Liver (tissue), 9 donors: ENCODE measurements around the gene TMEM51. TPM values are rescaled to one million over a fixed set of nuclear protein-coding genes. Genes with fewer than 3 reads are reported as not detected.

Experiments
- DNase-seq: peaks from one replicate; pipeline ENCODE4 v3.0.0-alpha.2; 2017; ENCODE audit warnings: low spot score
- H3K27ac ChIP-seq, 2 donors: one replicate each; pipeline ENCODE4 v1.7.0; 2013; ENCODE audit warnings: inconsistent platforms in 2 of 2, low read length in 2 of 2, control low read depth in 1 of 2, low read depth in 1 of 2, mild to moderate bottlenecking in 1 of 2
- H3K27me3 ChIP-seq, 4 donors: one replicate each; pipeline versions ENCODE4 v1.6.1 to v1.7.0; 2013; ENCODE audit warnings: low read length in 3 of 4, inconsistent platforms in 1 of 4, mild to moderate bottlenecking in 1 of 4, moderate library complexity in 1 of 4; ENCODE audit not compliant: control insufficient read depth in 4 of 4, insufficient read depth in 4 of 4
- H3K36me3 ChIP-seq, 4 donors: one replicate each; pipeline versions ENCODE4 v1.6.1 to v1.7.0; 2013; ENCODE audit warnings: low read length in 3 of 4, mild to moderate bottlenecking in 3 of 4, low read depth in 1 of 4, moderate library complexity in 1 of 4; ENCODE audit not compliant: control insufficient read depth in 4 of 4, insufficient read depth in 3 of 4
- H3K4me1 ChIP-seq, 4 donors: one replicate each; pipeline versions ENCODE4 v1.6.1 to v1.7.0; 2013; ENCODE audit warnings: low read length in 3 of 4, mild to moderate bottlenecking in 3 of 4, moderate library complexity in 1 of 4; ENCODE audit not compliant: control insufficient read depth in 4 of 4, insufficient read depth in 4 of 4
- H3K4me3 ChIP-seq, 3 donors: one replicate each; pipeline versions ENCODE4 v1.6.1 to v1.7.0; 2013; ENCODE audit warnings: low read length in 3 of 3, control low read depth in 1 of 3, low read depth in 1 of 3, mild to moderate bottlenecking in 1 of 3
- H3K9ac ChIP-seq, 2 donors: one replicate each; pipeline ENCODE4 v1.7.0; 2013; ENCODE audit warnings: low read length in 2 of 2, mild to moderate bottlenecking in 2 of 2, moderate library complexity in 2 of 2, control low read depth in 1 of 2, low read depth in 1 of 2
- H3K9me3 ChIP-seq, 4 donors: one replicate each; pipeline versions ENCODE4 v1.6.1 to v1.7.0; 2013; ENCODE audit warnings: low read length in 3 of 4; ENCODE audit not compliant: control insufficient read depth in 4 of 4
- ATF3 ChIP-seq: IDR thresholded peaks from 2 replicates; pipeline ENCODE4 v1.6.1; 2016; ENCODE audit warnings: antibody characterized with exemption
- EGR1 ChIP-seq, 2 donors: IDR thresholded peaks; 2 replicates each; pipeline ENCODE4 v1.6.1; 2016 to 2018; ENCODE audit warnings: antibody characterized with exemption in 2 of 2, low read depth in 2 of 2
- FOXA1 ChIP-seq: IDR thresholded peaks from 2 replicates; pipeline ENCODE4 v1.6.1; 2016; ENCODE audit warnings: antibody characterized with exemption
- FOXA2 ChIP-seq: IDR thresholded peaks from 2 replicates; pipeline ENCODE4 v1.6.1; 2016; ENCODE audit warnings: antibody characterized with exemption
- GABPA ChIP-seq, 2 donors: IDR thresholded peaks in 1 of 2; conservative IDR thresholded peaks in 1 of 2; 2 replicates each; pipeline ENCODE4 v1.6.1; 2016; ENCODE audit warnings: antibody characterized with exemption in 2 of 2, mild to moderate bottlenecking in 1 of 2, moderate library complexity in 1 of 2
- HNF4A ChIP-seq, 2 donors: conservative IDR thresholded peaks; 2 replicates each; pipeline ENCODE4 v1.6.1; 2016; ENCODE audit warnings: antibody characterized with exemption in 2 of 2, mild to moderate bottlenecking in 2 of 2
- HNF4G ChIP-seq: IDR thresholded peaks from 2 replicates; pipeline ENCODE4 v1.6.1; 2016; ENCODE audit warnings: antibody characterized with exemption
- JUND ChIP-seq, 2 donors: IDR thresholded peaks; 2 replicates each; pipeline ENCODE4 v1.6.1; 2016; ENCODE audit warnings: antibody characterized with exemption in 2 of 2
- NR2F2 ChIP-seq: IDR thresholded peaks from 2 replicates; pipeline ENCODE4 v1.6.1; 2016; ENCODE audit warnings: antibody characterized with exemption
- RAD21 ChIP-seq, 2 donors: IDR thresholded peaks; 2 replicates each; pipeline ENCODE4 v1.6.1; 2016; ENCODE audit warnings: antibody characterized with exemption in 2 of 2, mild to moderate bottlenecking in 2 of 2
- REST ChIP-seq: IDR thresholded peaks from 2 replicates; pipeline ENCODE4 v1.6.1; 2016; ENCODE audit warnings: antibody characterized with exemption, mild to moderate bottlenecking
- RXRA ChIP-seq, 2 donors: IDR thresholded peaks; 2 replicates each; pipeline ENCODE4 v1.6.1; 2017 to 2018; ENCODE audit warnings: antibody characterized with exemption in 2 of 2, mild to moderate bottlenecking in 1 of 2
- SP1 ChIP-seq: IDR thresholded peaks from 2 replicates; pipeline ENCODE4 v1.6.1; 2018; ENCODE audit warnings: antibody characterized with exemption, mild to moderate bottlenecking
- TAF1 ChIP-seq: conservative IDR thresholded peaks from 2 replicates; pipeline ENCODE4 v1.6.1; 2016; ENCODE audit warnings: antibody characterized with exemption, mild to moderate bottlenecking
- YY1 ChIP-seq: IDR thresholded peaks from 2 replicates; pipeline ENCODE4 v1.6.1; 2016; ENCODE audit warnings: antibody characterized with exemption, mild to moderate bottlenecking
- ZBTB33 ChIP-seq: IDR thresholded peaks from 2 replicates; pipeline ENCODE4 v1.6.1; 2016; ENCODE audit warnings: antibody characterized with exemption
- WGBS: extraction: QIAGEN DNeasy Blood & Tissue Kit; methylation state at CpG from one replicate; pipeline ENCODE4 v1.1.7; 2013; 5-methylcytosine and 5-hydroxymethylcytosine counted together
- polyA plus RNA-seq, 2 donors: library from polyadenylated mRNA; stranded (reverse) in 1 of 2; unstranded in 1 of 2; fragments of 200-250 nt in 1 of 2; fragments of >200 nt in 1 of 2; fragmentation: Nextera tagmentation in 1 of 2; extraction: Ambion mirVana in 1 of 2; gene quantifications; one replicate each; pipeline versions ENCODE4 v1.2.1 to v1.2.3, GENCODE V29; 2013 to 2015
- total RNA-seq, 2 donors: library from RNA; depleted of rRNA; stranded (reverse); fragments of >200 nt; gene quantifications; one replicate each; pipeline ENCODE4 v1.2.3, GENCODE V29; 2014
- TF ChIP-seq, protein P1 (sequence below): fragments of 150-350 bp; IDR thresholded peaks from 2 replicates; pipeline ENCODE4 v1.5.1; 2017; ENCODE audit warnings: improper control_type of control experiment, low read depth, low read length; ENCODE audit not compliant: missing input control
- TF ChIP-seq, protein P2 (sequence below): IDR thresholded peaks from 2 replicates; pipeline ENCODE4 v1.6.1; 2016; ENCODE audit warnings: antibody characterized with exemption
- donor health status: healthy.
- donor health status: healthy.
- donor health status: healthy.
- donor health status: healthy.
- donor health status: healthy.

TMEM51 gene
- total and polyA plus RNA-seq, 4 donors = 1.3 to 2.7 (median 1.9) TPM

DNA sequence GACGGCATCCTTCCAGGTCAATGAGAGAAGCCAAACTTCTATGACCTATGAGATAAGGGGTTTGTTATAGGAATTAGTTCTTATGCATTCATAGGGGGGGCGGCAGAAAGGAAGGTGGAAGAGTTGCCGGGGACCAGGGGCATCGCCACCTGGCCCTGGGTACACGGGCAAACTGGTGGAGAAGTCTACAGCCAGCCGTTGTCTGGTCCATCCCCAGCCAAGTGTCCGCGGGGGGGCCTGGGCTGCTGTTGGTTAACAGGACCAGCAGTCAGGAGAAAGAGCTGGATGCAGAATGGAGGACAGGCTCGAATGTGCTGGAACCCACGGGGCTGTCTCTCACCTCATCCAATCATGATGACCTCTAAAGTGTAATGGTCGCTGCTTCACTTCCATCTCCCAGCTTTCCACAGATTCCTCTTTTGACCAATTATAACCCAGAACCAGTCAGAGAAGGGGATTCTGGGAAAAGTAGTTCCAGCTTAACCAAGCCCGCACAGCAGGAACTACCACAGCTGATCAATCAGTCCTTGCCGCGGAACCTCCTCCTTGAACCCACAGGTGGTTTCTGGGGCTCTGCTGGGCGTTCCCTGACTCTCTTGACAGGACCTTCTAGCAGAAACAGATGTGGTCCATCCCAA lies 17.8 kb downstream of the TMEM51 start:
- TF ChIP-seq, protein P1, sequence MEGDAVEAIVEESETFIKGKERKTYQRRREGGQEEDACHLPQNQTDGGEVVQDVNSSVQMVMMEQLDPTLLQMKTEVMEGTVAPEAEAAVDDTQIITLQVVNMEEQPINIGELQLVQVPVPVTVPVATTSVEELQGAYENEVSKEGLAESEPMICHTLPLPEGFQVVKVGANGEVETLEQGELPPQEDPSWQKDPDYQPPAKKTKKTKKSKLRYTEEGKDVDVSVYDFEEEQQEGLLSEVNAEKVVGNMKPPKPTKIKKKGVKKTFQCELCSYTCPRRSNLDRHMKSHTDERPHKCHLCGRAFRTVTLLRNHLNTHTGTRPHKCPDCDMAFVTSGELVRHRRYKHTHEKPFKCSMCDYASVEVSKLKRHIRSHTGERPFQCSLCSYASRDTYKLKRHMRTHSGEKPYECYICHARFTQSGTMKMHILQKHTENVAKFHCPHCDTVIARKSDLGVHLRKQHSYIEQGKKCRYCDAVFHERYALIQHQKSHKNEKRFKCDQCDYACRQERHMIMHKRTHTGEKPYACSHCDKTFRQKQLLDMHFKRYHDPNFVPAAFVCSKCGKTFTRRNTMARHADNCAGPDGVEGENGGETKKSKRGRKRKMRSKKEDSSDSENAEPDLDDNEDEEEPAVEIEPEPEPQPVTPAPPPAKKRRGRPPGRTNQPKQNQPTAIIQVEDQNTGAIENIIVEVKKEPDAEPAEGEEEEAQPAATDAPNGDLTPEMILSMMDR = no peak
- Histone ChIP-seq H3K36me3 (no peaks in the 10 kb centered on the region), H3K4me3 (no peak overlapping the region), H3K9ac (no peak overlapping the region), H3K27ac (no peak overlapping the region), H3K4me1 (no peaks in the 10 kb centered on the region), H3K9me3 (no peaks in the 10 kb centered on the region), H3K27me3 (peaks cover 0 to 2% (median 0%) of the 10 kb centered on the region in 4 donors)
- WGBS = 71% methylated on average over 15 of the region's 15 CpGs
- DNase-seq = no peak

DNA sequence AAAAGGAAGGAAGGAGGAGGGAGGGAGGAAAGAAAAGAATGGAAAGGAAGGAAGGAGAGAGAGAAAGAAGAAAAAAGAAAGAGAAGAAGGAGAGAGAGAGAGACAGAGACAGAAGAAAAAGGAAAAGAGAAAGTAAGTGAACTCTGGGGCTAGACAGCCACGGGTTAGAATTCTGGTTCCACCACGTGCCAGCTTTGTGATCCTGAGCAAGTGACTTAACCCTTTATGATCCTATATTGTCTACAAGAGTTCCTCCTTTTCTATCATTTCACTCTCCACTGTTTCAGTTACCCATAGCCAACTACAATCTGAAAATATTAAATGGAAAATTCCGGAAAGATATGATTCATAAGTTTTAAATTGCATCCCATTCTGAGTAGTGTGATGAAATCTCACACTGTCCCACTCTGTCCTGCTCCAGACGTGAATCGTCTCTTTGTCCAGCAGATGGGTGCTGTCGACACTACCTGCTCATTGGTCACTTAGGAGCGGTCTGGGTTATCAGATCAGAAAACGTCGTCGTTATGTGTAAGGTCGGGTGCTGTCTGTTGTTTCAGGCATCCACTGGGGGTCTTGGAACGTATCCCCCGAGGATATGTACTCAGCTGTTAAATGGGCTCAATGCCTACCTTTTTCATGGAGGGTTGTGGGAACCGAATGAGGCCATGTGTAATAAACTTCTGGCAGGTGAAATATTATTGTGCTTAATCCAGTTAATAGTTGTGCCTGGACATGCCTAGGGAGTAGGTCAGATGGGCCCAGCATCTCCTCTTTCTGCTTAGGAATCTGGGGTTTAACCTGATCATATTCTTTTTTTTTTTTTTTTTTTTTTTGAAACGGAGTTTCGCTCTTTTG lies 19.1 kb downstream of the TMEM51 start:
- no peak overlapping the region for H3K4me3 ChIP-seq
- DNase-seq = no peak
- H3K4me1 ChIP-seq = peaks cover 0 to 2% (median 0%) of the 10 kb centered on the region in 4 donors
- 66% methylated on average over 16 of the region's 16 CpGs for WGBS
- TF ChIP-seq FOXA1 (no peak), ATF3 (no peak), REST (no peak), ZBTB33 (no peak), HNF4G (no peak), TAF1 (no peak), HNF4A (conservative IDR thresholded peaks at IDR 0.05) (no peak), YY1 (no peak), JUND (IDR thresholded peaks at IDR 0.05) (no peak), SP1 (no peak), RAD21 (IDR thresholded peaks at IDR 0.05) (no peak), RXRA (IDR thresholded peaks at IDR 0.05) (no peak), FOXA2 (no peak), EGR1 (IDR thresholded peaks at IDR 0.05; ENCODE audit: low read depth in 2 of 2) (no peak), GABPA (IDR thresholded peaks at IDR 0.05 in 1 of 2, conservative IDR thresholded peaks at IDR 0.05 in 1 of 2) (no peak), NR2F2 (no peak)
- TF ChIP-seq, protein P2, sequence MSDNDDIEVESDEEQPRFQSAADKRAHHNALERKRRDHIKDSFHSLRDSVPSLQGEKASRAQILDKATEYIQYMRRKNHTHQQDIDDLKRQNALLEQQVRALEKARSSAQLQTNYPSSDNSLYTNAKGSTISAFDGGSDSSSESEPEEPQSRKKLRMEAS = no peak
- TF ChIP-seq, protein P1 = no peak
- no peaks in the 10 kb centered on the region for H3K9me3 ChIP-seq
- H3K27ac ChIP-seq = no peak overlapping the region
- no peak overlapping the region for H3K9ac ChIP-seq
- no peaks in the 10 kb centered on the region for H3K36me3 ChIP-seq
- peaks cover 0 to under 1% (median 0%) of the 10 kb centered on the region in 4 donors for H3K27me3 ChIP-seq
